Measurements from ENCODE around the gene MRPS33.
A peak's percentile ranks its signal among the peaks of the same experiment; 100 is the strongest.
"Not testable (repeated sequence)": the region's sequence is repeated elsewhere in the genome, so short reads cannot be mapped to it uniquely, and the experiment has no call there.

Gene MRPS33

DNA sequence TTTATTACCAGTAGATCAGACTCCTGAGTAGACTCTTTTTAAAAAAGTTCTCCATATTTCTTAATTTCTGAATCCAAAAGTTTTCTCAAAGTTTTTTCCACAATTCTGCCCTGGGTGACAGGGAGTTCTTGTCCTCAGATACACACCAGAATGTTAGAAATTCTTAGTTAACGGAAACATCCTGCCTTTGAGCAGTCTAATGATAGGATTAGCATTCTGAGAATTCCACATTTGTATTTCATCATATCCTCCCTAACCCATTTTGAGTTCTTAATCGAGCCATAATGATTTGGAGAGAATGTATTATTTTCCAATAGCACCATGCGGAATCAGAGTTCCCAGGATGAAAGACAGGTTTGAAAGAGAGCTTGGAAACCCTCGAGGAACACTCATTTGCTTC, 28.9 kb upstream of the MRPS33 start:
- no peak overlapping the region for H3K4me3 ChIP-seq (ENCODE audit: low read length)
- TF ChIP-seq, protein P1, sequence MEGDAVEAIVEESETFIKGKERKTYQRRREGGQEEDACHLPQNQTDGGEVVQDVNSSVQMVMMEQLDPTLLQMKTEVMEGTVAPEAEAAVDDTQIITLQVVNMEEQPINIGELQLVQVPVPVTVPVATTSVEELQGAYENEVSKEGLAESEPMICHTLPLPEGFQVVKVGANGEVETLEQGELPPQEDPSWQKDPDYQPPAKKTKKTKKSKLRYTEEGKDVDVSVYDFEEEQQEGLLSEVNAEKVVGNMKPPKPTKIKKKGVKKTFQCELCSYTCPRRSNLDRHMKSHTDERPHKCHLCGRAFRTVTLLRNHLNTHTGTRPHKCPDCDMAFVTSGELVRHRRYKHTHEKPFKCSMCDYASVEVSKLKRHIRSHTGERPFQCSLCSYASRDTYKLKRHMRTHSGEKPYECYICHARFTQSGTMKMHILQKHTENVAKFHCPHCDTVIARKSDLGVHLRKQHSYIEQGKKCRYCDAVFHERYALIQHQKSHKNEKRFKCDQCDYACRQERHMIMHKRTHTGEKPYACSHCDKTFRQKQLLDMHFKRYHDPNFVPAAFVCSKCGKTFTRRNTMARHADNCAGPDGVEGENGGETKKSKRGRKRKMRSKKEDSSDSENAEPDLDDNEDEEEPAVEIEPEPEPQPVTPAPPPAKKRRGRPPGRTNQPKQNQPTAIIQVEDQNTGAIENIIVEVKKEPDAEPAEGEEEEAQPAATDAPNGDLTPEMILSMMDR (conservative IDR thresholded peaks at IDR 0.05; ENCODE audit: low read length) = no peak
- peak; percentile 17 for DNase-seq (ENCODE audit: low read depth)

DNA sequence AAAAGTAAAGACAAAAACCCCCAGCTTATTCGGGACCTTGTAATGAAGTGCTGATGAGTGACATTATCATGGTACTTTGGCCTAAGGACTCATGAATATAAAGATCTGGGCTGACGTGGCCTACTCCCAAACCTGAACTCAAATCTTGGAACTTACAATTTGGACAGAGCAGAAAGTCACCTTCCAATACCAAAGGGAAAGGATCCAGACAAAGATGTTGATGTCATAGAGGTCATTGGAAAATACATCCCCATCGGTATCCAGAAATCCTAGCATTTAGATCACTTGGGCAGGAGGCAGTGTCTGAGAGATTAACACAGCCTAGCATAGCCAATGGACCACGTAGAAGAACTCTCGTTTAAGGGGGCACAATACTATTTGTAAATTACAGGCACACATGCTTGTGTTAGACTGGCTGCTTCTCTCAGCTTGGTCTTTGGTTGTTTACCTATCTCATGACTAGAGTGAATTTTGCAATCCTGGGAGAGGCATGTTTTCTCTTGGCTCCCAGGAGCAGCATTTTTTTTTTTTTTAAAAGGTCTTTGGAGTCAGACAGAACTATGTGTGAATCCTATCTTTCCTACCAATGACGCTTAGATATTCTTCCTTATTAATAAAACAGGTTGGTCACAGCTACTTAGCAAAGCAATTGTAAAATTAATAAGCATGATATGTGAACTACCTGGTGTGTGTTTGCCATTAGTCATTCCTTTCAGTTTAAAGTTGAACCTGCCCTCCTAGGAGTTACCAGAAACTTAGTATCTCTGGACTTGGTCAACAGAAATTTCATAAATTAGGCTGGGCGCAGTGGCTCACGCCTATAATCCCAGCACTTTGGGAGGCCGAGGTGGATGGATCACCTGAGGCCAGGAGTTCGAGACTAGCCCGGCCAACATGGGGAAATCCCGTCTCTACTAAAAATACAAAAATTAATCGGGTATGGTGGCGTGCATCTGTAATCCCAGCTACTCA, 27.8 kb upstream of the MRPS33 start:
- no peak overlapping the region for H3K4me3 ChIP-seq (ENCODE audit: low read length)
- DNase-seq (ENCODE audit: low read depth) = peak; percentile 9
- TF ChIP-seq, protein P1 (conservative IDR thresholded peaks at IDR 0.05; ENCODE audit: low read length) = no peak

DNA sequence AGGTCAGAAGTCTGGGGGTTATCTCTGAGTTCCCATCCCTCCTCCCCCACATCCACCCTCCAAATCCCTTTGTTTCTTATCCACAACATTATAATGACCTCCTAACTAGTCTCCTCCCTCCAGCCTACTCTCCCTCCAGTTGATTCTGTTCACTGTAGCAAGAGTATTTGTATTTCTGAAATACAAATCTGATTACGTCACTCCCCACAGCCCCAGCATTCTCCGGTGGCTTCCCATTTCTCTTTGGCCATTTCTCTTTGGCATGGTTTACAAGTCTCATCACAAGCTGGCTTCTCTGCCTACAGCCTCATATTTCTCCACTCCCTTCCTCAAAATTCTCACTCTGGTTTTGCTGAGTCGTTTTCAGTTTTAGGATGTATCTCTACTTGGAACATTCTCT, 24.6 kb upstream of the MRPS33 start:
- peak; percentile 12 for DNase-seq (ENCODE audit: low read depth)
- H3K4me3 ChIP-seq (ENCODE audit: low read length) = no peak overlapping the region
- TF ChIP-seq, protein P1 (conservative IDR thresholded peaks at IDR 0.05; ENCODE audit: low read length) = no peak

DNA sequence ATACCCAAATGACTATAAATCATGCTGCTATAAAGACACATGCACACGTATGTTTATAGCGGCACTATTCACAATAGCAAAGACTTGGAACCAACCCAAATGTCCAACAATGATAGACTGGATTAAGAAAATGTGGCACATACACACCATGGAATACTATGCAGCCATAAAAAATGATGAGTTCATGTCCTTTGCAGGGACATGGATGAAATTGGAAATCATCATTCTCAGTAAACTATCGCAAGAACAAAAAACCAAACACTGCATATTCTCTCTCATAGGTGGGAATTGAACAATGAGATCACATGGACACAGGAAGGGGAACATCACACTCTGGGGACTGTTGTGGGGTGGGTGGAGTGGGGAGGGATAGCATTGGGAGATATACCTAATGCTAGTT, 23.3 kb upstream of the MRPS33 start:
- H3K4me3 ChIP-seq (ENCODE audit: low read length); DNase-seq (ENCODE audit: low read depth): not testable (repeated sequence)

DNA sequence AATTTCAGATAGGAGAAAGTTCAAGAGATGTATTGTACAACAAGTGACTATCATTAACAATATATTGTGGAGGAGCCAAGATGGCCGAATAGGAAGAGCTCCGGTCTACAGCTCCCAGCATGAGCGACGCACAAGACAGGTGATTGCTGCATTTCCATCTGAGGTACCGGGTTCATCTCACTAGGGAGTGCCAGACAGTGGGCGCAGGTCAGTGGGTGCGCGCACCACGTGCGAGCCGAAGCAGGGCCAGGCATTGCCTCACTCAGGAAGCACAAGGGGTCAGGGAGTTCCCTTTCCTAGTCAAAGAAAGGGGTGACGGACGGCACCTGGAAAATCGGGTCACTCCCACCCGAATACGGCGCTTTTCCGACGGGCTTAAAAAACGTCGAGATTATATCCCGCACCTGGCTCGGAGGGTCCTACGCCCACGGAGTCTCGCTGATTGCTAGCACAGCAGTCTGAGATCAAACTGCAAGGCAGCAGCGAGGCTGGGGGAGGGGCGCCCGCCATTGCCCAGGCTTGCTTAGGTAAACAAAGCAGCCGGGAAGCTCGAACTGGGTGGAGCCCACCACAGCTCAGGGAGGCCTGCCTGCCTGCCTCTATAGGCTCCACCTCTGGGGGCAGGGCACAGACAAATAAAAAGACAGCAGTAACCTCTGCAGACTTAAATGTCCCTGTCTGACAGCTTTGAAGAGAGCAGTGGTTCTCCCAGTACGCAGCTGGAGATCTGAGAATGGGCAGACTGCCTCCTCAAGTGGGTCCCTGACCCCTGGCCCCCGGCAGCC, 18.0 kb upstream of the MRPS33 start:
- H3K4me3 ChIP-seq (ENCODE audit: low read length); DNase-seq (ENCODE audit: low read depth): not testable (repeated sequence)

DNA sequence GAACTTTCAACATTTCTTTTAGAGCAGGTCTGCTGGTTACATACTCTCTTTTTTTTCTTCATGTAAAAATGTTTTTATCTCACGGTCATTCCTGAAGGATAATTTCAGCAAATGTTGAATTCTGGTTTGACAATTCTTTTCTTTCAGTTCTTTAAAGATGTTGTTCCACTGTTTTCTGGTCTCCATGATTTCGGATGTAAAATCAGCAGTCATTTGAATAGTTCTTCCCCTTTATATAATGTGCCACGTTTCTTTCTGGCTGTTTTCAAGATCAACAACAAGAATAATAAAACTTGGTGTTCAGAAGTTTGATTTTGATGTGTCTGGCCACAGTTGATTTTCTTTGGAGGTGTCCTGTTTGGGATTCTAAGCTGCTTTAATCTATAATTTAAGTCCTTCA, 14.0 kb upstream of the MRPS33 start:
- no peak for DNase-seq (ENCODE audit: low read depth)
- no peak overlapping the region for H3K4me3 ChIP-seq (ENCODE audit: low read length)
- TF ChIP-seq, protein P1 (conservative IDR thresholded peaks at IDR 0.05; ENCODE audit: low read length) = no peak

DNA sequence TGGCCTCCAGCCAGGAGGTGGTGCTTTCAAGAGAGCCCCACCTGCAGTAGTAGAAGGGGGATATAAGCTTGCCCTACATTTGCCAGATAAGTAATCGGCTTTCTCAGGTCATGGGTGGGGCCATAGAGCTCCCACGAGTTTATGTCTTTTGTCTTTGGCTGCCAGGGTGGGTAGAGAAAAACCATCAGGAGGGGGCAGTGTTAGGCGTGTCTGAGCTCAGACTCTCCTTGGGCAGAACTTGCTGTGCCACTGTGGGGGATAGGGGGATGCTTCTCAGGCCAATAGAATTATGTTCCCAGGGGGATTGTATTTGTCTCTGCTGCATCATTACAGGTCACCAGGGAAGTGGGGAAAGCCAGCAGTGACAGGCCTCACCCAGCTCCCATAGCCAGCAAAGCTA, 12.3 kb upstream of the MRPS33 start:
- TF ChIP-seq, protein P1 (conservative IDR thresholded peaks at IDR 0.05; ENCODE audit: low read length) = no peak
- no peak for DNase-seq (ENCODE audit: low read depth)
- H3K4me3 ChIP-seq (ENCODE audit: low read length) = no peak overlapping the region

DNA sequence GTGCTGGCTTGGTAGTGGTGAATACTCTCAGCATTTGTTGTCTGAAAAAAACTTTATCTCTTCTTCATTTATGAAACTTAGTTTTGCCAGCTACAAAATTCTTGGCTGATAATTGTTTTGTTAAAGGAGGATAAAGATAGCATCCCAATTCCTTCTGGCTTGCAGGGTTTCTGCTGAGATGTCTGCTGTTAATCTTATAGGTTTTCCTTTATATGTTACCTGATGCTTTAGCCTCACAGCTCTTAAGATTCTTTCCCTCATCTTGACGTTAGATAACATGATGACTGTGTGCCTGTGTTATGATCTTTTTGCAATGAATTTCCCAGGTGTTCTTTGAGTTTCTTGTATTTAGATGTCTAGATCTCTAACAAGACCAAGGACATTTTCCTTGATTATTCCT, 9.9 kb upstream of the MRPS33 start:
- TF ChIP-seq, protein P1 (conservative IDR thresholded peaks at IDR 0.05; ENCODE audit: low read length) = no peak
- no peak for DNase-seq (ENCODE audit: low read depth)

More for the DNA sequence above, 9.9 kb upstream of the MRPS33 start:
- H3K4me3 ChIP-seq (ENCODE audit: low read length) = no peak overlapping the region

All from AG10803 (cell line).